Activated CD8-positive, alpha-beta memory T cell treated with anti-CD3 and anti-CD28 coated beads, Interleukin-2, amount 50 U/mL, for 4 hours (primary cell): ENCODE results near the gene CYP26B1.

ENCODE experiments used
- DNase-seq: peaks from one replicate; pipeline ENCODE4 v3.0.0-alpha.2; 2020

CYP26B1 gene

GRCh38 chr2:72140621-72140960 is 7.1 kb downstream of the CYP26B1 start:
- DNase-seq = no peak

DNA sequence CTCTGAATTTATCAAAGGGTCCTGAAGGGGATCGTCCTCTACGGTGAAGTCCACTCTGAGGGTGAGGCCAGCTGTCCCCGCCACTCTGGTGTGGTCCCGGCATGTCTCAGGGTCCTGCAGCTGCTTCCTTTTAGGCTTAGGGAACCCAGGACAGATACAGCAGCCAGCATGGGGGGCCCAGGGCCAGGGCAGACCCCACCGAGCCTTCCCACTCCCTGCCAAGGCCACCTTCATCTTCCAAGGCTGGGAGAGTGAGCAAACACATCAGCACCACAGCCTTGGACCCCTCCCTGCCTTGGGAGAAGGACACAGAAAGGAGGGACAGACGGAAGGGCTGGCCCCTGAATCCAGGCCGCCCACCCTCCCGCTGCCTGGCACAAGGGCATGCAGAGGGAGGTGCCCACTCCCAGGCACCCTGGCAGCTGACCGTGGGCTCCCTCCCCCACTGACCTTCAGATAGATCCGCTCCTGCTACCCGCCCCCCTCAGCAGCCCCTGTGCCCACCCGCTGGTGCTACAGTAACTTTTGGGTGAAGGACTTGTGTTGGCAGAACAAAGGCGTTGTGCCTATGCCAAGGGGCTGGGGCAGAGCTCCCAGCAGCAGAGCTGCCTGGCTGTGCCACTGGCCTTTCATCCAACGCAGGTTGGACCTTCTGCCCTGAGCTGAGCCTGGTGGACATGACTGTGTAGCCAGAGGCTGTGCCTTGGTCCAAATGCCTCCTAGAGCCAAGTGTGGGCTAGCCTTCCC is 7.6 kb downstream of the CYP26B1 start:
- DNase-seq = no peak

- DNase-seq = no peak
Observed at GRCh38 chr2:72139471-72139873, 8.2 kb downstream of the CYP26B1 start.

DNA sequence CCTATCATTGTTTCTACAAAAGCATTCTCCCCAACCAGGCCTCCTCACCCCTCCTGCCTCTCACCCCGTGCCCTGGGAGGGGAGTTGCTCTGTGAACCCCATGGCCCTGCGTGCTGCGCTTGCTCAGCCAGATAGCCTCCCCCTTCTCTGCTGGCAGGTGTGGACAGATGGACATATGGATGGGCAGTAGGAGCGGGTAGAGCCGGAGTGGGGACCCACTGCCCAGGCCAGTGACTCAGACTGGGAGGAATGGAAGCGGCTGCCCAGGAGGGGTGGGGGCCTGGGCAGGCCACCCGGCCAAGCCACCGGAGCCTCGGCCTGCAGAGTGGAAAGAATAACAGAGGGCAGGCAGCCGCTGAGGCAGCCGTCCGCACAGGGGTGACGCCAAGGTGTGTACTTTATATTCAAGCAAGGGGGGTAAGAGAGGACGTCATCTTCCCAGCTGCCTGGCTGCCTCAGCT is 8.7 kb downstream of the CYP26B1 start:
- no peak for DNase-seq

DNA sequence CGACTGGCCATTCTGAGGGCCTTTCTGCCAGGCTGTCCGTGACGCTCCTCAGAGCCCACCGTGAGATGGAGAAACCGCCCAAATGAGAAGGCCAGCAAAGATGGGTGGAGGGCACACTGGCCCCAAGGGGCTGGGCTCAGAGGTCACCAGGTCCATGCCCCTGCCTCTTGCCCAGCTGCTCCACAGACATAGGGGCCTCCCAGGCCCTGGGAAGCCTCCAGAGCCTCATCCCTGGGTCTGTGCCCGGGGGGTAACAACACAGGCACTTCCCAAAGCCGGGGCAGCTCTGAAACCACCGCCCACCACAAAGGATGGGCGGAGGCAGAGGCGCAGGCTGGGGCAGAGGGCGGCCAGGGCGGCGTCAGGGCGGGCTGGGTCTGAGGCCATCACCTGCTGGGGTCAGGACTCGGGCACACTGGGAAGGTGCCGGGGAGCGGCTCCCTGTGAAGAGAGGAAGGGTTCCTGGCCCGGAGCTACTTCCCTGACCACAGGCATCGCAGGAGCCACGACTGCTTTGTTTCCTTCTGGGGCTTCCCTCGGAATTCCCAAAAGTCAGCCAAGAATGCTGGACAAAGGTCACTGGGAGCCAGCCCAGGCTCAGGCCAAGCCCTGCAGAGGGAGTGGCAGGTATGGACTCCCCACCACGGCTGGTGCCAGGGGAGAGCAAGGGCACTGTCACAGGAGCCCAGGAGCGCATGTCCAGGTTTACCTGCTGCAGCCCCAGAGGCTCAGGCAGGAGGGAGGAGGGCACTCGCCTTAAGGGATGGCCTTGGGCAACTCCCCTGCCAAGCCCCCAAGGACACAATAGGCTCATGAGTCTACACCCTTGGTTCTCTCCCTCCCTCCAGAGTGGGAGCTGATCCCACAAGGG is 9.4 kb downstream of the CYP26B1 start:
- peak; percentile 12 for DNase-seq

GRCh38 chr2:72137498-72138010 is 10.1 kb downstream of the CYP26B1 start:
- peak; percentile 63 for DNase-seq

DNA sequence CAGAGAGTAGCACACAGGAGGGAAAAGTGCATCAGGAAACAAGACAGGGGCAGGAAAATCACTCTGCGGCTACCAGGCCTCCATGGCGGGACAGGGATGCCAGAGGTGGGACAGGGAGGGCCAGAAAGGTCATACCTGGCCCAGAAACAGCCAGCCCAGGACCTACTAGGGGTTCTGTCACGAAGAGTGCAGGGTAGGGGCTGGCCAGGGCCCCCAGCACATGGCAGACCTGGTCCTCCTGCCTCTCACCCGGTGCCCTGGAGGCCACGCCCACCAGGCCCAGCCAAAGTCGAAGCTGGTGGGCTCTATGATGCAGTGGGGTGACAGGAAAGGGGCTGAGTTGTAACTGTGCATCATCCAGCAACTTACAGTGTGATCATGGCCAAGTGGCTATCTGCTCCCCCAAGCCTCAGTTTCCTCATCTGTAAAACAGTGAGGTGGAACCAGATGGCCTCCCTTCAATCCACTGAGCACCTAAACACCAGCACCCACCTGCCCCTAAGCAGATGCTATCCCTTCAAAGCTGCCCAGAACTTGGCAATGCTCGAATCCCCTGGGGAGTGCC is 10.6 kb downstream of the CYP26B1 start:
- no peak for DNase-seq

- DNase-seq = no peak
Observed at GRCh38 chr2:72136331-72136730, 11.3 kb downstream of the CYP26B1 start.

- DNase-seq = no peak
Observed at GRCh38 chr2:72135921-72136320, 11.7 kb downstream of the CYP26B1 start.

- no peak for DNase-seq
Observed at GRCh38 chr2:72134997-72135800, 12.5 kb downstream of the CYP26B1 start.

DNA sequence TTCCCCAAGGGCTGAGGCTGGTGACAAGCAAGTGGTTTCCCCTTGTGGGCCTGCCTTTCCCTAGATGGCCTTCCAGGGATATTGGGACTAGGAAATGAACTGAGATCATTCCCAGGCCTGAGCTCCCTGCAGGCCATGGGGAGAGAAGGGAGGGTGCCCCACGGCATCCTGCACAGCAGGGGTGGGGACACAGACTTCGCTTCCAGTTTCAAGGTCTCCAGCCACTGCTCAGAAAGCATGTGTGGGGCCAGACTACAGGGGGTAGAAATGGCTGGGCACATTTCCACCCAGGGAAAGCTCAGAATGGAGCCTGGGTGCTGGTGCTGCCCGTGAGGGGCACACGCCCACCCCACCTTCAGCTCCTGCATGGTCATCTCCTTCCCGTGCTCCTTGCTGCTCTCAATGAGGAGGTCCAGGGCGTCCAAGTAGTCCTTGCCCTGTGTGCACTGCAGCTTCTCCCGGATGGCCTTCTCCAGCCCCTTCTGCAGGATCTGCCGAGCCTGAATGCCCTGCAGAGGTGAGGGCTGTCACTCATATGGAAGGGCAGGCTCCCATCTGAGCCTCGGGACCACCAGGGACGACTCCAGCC is 13.2 kb downstream of the CYP26B1 start:
- DNase-seq = peak; percentile 11

GRCh38 chr2:72133721-72134407 is 13.8 kb downstream of the CYP26B1 start:
- DNase-seq = no peak

DNA sequence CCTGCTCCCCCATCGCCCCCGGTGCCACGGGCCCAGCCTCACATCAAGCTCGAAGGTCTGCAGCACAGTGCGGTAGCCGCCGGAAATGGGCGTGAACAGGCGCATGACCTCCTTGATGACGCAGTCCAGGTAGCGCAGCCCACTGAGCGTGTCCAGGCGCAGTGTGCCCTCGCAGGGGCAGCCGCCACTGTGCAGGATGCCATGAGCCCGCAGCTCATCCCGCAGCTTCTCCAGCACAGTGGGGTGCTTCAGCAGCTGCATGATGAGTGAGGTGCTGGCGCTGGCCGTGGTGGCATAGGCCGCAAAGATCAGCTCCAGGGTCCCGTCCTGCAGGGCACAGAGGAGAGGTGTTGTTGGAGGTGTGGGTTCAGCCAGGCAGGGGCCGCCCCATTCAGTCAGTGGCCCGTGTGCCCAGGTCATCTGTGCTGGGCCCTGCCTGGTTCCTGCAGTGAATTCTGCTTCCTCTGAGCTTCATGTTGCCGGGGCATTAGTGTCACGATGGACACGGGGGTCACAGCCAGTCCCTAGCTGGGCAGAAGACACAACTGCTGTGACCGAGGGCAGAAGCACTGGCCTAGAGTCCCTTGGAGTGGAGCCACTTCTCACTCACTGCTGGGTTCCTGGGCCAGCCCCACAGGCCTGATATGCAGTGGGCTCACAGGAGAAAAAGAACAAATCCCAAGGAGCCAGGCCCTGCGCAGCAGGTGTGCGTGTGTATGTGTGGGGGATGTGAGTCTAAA is 14.5 kb downstream of the CYP26B1 start:
- no peak for DNase-seq

DNA sequence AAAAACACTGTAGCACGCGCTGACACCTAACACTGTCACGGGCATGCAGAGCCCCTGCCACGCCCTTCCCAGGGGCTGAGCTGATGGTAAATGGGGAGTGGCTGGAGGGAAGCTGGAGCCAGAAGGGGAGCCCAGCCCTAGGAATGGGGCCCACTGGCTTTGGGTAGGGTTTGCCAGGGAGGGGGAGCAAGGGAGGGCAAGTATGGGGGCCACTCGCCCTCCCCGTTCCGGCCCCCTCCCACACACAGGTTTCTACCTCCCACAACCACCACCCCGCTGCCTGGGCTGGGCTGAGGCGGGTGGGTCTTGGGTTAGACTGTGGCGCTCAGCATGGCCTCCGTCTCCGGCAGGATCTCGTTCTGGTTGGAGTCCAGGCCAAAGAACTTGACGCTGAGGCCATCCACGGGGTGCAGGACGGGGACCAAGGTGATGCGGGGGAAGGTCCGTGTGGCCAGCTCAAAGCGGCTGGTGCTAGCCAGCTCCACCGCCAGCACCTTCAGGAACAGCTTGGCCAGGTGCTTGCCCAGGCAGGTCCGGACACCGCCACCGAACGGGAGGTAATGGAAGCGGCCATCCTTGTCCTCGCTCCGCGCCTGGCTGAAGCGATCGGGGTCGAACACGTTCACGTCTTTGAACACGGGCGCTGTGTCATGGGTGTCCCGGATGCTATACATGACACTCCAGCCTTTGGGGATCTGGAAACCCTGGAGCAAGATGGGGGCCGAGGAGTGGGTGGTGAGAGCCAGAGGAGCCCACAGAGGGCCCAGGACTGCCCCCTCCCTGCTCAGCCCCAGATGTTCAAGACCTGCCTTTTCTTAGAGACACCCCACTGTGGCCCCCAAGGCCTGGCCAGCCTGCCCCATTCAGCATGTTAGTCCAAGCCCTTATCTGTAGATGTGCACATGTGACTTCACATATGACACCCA is 15.5 kb downstream of the CYP26B1 start:
- no peak for DNase-seq

DNA sequence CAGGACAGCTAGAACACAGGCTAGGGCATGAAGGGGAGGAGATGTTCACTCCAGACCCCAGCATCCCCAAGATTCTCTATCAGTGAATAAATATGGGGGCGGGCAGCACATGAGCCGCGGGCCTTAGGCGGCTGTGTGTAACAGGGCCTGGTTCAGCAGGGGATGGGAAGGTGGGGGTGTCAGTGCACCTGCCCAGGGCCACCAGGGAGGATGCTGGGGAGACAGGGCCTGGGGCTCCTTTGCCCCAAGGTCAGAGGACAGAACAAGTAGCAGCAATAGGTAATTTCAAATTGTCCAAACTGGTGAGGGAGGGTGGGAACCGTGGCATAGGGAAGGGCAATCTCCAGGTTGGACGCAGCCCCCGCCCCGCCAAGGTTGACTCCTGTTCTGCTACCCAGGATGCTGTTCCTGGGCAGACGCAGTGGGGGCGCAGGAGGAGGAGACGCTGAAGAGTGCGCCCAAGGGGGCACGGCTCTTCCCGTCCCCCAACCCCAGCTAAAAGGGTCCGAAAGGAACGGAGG is 16.2 kb downstream of the CYP26B1 start:
- DNase-seq = no peak

- no peak for DNase-seq
Observed at GRCh38 chr2:72130659-72131360, 16.9 kb downstream of the CYP26B1 start.

- no peak for DNase-seq
Observed at GRCh38 chr2:72129681-72130340, 17.9 kb downstream of the CYP26B1 start.

- DNase-seq = no peak
Observed at GRCh38 chr2:72128843-72129227, 18.8 kb downstream of the CYP26B1 start.
